A549 (cell line): ENCODE measurements around the gene UBB. TPM values are rescaled to one million over a fixed set of nuclear protein-coding genes. Genes with fewer than 3 reads are reported as not detected.
A peak's percentile ranks its signal among the peaks of the same experiment; 100 is the strongest.

ENCODE experiments used
- ATAC-seq, 2 experiments: fragments of 200-7000 bp in 1 of 2; fragments of >200 bp in 1 of 2; cut with Nextera tagmentation in 1 of 2; cut with Tn5 transposase in 1 of 2; 3 replicates each; pipeline versions ENCODE4 v1.8.0 to v1.9.1; 2018 to 2020; ENCODE audit warnings: mild to moderate bottlenecking in 1 of 2, moderate library complexity in 1 of 2
- CTCF ChIA-PET: fragments of 300-600 bp; sonication (Branson Sonifier 250); formaldehyde crosslinking; extraction: SDS; loops from one replicate; lab custom pipeline; 2021; ENCODE audit warnings: antibody characterized with exemption, inconsistent platforms; lab: Yijun Ruan, JAX
- POLR2A ChIA-PET: fragments of 350-600 bp; formaldehyde crosslinking; extraction: SDS; loops from one replicate; lab custom pipeline; 2021; ENCODE audit warnings: antibody characterized with exemption, inconsistent platforms; lab: Yijun Ruan, JAX
- DNase-seq, 2 experiments: peaks; one replicate each; pipeline versions ENCODE4 v3.0.0 to v3.0.0-alpha.2; 2011 to 2016; ENCODE audit warnings: low read depth in 1 of 2, low spot score in 1 of 2
- FAIRE-seq: peaks from 2 replicates; lab custom pipeline; 2011; peaks lifted over from hg19 to GRCh38; lab: Jason Lieb, UNC
- H3K27ac ChIP-seq, 2 experiments: fragments of >200 bp; sonication (Bioruptor Twin); formaldehyde crosslinking; 3 replicates each; pipeline ENCODE4 v1.5.1; 2016 to 2017
- H3K4me1 ChIP-seq: fragments of >200 bp; sonication (Bioruptor Twin); formaldehyde crosslinking; 3 replicates; pipeline ENCODE4 v1.6.1; 2016
- H3K4me2 ChIP-seq: fragments of >200 bp; sonication (Bioruptor Twin); formaldehyde crosslinking; 3 replicates; pipeline ENCODE4 v1.6.1; 2016
- H3K4me3 ChIP-seq: fragments of >200 bp; sonication (Bioruptor Twin); formaldehyde crosslinking; 3 replicates; pipeline ENCODE4 v1.5.1; 2016
- H3K9me3 ChIP-seq: fragments of >200 bp; sonication (Bioruptor Twin); formaldehyde crosslinking; 3 replicates; pipeline ENCODE4 v1.6.1; 2016
- BHLHE40 ChIP-seq: IDR thresholded peaks from 2 replicates; pipeline ENCODE4 v1.6.1; 2012; ENCODE audit warnings: low read depth, low read length, inconsistent platforms
- CBX8 ChIP-seq: fragments of 200-600 bp; sonication (generic); IDR thresholded peaks from 2 replicates; pipeline ENCODE4 v1.6.1; 2016
- CHD4 ChIP-seq: fragments of 200-600 bp; sonication (generic); IDR thresholded peaks from 2 replicates; pipeline ENCODE4 v1.6.1; 2016; ENCODE audit warnings: antibody characterized with exemption, mild to moderate bottlenecking, borderline replicate concordance
- FOSL2 ChIP-seq, 2 experiments: fragments of 450-650 bp in 1 of 2; fragments of >200 bp in 1 of 2; sonication (Bioruptor Twin) in 1 of 2; formaldehyde crosslinking; IDR thresholded peaks; 2 replicates each; pipeline versions ENCODE4 v1.5.0 to v1.6.1; 2016 to 2020; ENCODE audit warnings: mild to moderate bottlenecking in 1 of 2, moderate library complexity in 1 of 2
- HDAC2 ChIP-seq: fragments of 200-600 bp; sonication (generic); IDR thresholded peaks from 2 replicates; pipeline ENCODE4 v1.6.1; 2016
- HOXB5 ChIP-seq: fragments of 250-450 bp; sonication (Bioruptor Pico); IDR thresholded peaks from 2 replicates; pipeline ENCODE4 v1.5.0; 2020; ENCODE audit warnings: mild to moderate bottlenecking, moderate library complexity
- KDM1A ChIP-seq: fragments of 200-600 bp; sonication (generic); IDR thresholded peaks from 2 replicates; pipeline ENCODE4 v1.6.1; 2016; ENCODE audit warnings: low read depth, mild to moderate bottlenecking
- MAFK ChIP-seq: fragments of 450-650 bp; IDR thresholded peaks from 2 replicates; pipeline ENCODE4 v1.6.1; 2014; ENCODE audit not compliant: partially characterized antibody
- NR3C1 ChIP-seq: fragments of >200 bp; sonication (Bioruptor Twin); formaldehyde crosslinking; IDR thresholded peaks from 3 replicates; pipeline ENCODE4 v1.6.1; 2017
- POLR2A ChIP-seq: IDR thresholded peaks from 2 replicates; pipeline ENCODE4 v1.6.1; 2012; ENCODE audit warnings: mild to moderate bottlenecking, low read length
- POLR2AphosphoS2 ChIP-seq: conservative IDR thresholded peaks from 2 replicates; pipeline ENCODE4 v1.6.1; 2012; ENCODE audit warnings: low read length, improper control_type of control experiment, inconsistent platforms
- RCOR1 ChIP-seq: fragments of 150-350 bp; IDR thresholded peaks from 2 replicates; pipeline ENCODE4 v1.6.1; 2014; ENCODE audit warnings: antibody characterized with exemption, low read length, low read depth
- SMC3 ChIP-seq: fragments of >200 bp; sonication (Bioruptor Twin); formaldehyde crosslinking; IDR thresholded peaks from 3 replicates; pipeline ENCODE4 v1.6.1; 2018; ENCODE audit warnings: inconsistent platforms
- TFCP2L1 ChIP-seq: fragments of 250-450 bp; sonication (Bioruptor Pico); IDR thresholded peaks from 2 replicates; pipeline ENCODE4 v1.5.0; 2021; ENCODE audit warnings: mild to moderate bottlenecking
- TP53 ChIP-seq: fragments of 250-450 bp; sonication (Bioruptor Pico); IDR thresholded peaks from 2 replicates; pipeline ENCODE4 v1.5.0; 2021; ENCODE audit warnings: mild to moderate bottlenecking, moderate library complexity
- ZC3H11A ChIP-seq: fragments of 450-650 bp; IDR thresholded peaks from 2 replicates; pipeline ENCODE4 v1.6.1; 2014; ENCODE audit warnings: antibody characterized with exemption, mild to moderate bottlenecking
- ZFP36 ChIP-seq: fragments of 450-650 bp; IDR thresholded peaks from 2 replicates; pipeline ENCODE4 v1.6.1; 2014; ENCODE audit warnings: borderline replicate concordance; ENCODE audit not compliant: partially characterized antibody
- ZSCAN20 ChIP-seq: fragments of 250-450 bp; sonication (Bioruptor Pico); IDR thresholded peaks from 2 replicates; pipeline ENCODE4 v1.8.0; 2022; ENCODE audit warnings: mild to moderate bottlenecking, moderate library complexity
- WGBS: methylation state at CpG from one replicate; pipeline ENCODE4 v1.1.6; 2017; ENCODE audit errors: missing lambda C conversion rate; 5-methylcytosine and 5-hydroxymethylcytosine counted together
- polyA plus RNA-seq, 4 experiments: library from polyadenylated mRNA; depleted of rRNA in 3 of 4; stranded (reverse); fragments of >200 nt; fragmentation: RNase III in 1 of 4; extraction: RNeasy Plus Mini Kit Qiagen cat#74134 plus additional on column Dnase treatment in 1 of 4; gene quantifications; 2 replicates in 3 of 4; 3 replicates in 1 of 4; pipeline ENCODE4 v1.2.3, GENCODE V29; 2011 to 2017
- TF ChIP-seq, protein P1 (sequence below): fragments of 200-600 bp; sonication (generic); IDR thresholded peaks from 2 replicates; pipeline ENCODE4 v1.6.1; 2016; ENCODE audit warnings: antibody characterized with exemption, mild to moderate bottlenecking, moderate library complexity
- TF ChIP-seq, protein P2 (sequence below): IDR thresholded peaks from 2 replicates; pipeline ENCODE4 v1.6.1; 2012; ENCODE audit warnings: low read depth, borderline replicate concordance

The UBB gene
- polyA plus RNA-seq, 2 of the 4 experiments (the other 2 are of a cell fraction) = 2,404 to 2,851 TPM

DNA sequence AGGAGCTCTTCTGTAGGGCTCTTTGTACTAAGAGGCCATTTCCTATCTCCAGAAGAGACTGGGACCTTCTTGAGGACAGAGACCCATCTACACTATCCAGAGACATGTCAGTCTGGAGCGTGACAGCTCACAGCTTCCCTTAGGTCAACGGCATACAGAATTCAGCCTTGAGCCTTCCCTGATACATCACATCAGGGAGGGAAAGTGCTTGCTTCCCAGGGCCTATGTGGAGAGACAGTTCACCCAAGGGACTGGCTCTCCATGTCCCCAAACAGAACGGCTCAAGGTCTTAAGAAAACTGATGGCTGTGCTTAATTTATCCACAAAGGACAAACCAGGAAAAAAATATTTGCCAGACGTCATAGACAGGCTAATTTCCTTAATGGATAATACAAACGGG is 35.3 kb upstream of the UBB start:
- Histone ChIP-seq H3K9me3 (no peaks in the 10 kb centered on the region), H3K4me2 (no peak overlapping the region), H3K4me1 (peaks cover 9% of the 10 kb centered on the region; the same call in 2 of the 3 replicates), H3K27ac (no peak overlapping the region), H3K4me3 (no peak overlapping the region)
- FAIRE-seq (no peak), ATAC-seq (no peak), DNase-seq (no peak)
- WGBS = 85% methylated on average over 5 of the region's 5 CpGs
- CTCF ChIA-PET = interaction anchor here (1.0 to 10.4 kb wide), 6 partner anchors 6 to 60 kb away, joined by 3 to 85 read pairs (median 6); partner anchors contain the start of gene CENPV
- TF ChIP-seq CHD4 (no peak), TFCP2L1 (CRISPR knock-in tag) (0 out of 2 replicates have a peak, but pooled peaks have one; percentile 28), CBX8 (no peak), ZFP36 (no peak), FOSL2 (IDR thresholded peaks at IDR 0.05) (no peak), FOSL2 (CRISPR knock-in tag; IDR thresholded peaks at IDR 0.05) (no peak)
- POLR2A ChIA-PET = no interaction called here

DNA sequence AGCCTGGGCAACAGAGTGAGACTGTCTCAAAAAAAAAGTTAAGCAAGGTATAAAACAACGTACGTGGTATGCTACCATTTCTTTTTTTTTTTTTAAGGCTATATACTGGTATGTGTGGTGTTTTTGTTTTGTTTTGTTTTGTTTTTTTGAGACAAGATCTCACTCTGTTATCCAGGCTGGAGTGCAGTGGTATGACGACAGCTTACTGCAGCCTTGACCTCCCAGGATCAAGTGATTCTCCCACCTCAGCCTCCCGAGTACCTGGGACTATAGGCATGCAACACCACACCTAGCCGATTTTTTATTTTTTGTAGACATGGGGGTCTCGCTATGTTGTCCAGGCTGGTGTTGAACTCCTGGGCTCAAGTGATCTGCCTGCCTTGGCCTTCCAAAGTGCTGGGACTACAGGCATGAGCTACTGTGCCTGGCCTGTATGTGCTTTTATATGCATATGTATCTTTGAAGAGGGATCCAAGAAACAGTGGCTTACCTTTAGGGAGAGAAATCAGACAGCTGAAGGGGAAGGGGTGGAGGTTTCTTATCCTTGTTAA is 34.1 kb upstream of the UBB start:
- WGBS = 92% methylated on average over 6 of the region's 6 CpGs
- no peaks in the 10 kb centered on the region for H3K9me3 ChIP-seq
- no peak overlapping the region for H3K4me3 ChIP-seq
- H3K27ac ChIP-seq = no peak overlapping the region
- 0 out of 2 replicates have a peak, but pooled peaks have one; percentile 43 for TF ChIP-seq TP53 (CRISPR knock-in tag)
- no peak for TF ChIP-seq NR3C1
- ATAC-seq = no peak
- H3K4me1 ChIP-seq = peaks cover 12% of the 10 kb centered on the region
- ChIA-PET CTCF (interaction anchor here (1.0 to 8.6 kb wide), 5 partner anchors 13 to 61 kb away, joined by 3 to 100 read pairs (median 6); no protein-coding TSS in a partner anchor), POLR2A (interaction anchor here (0.9 kb wide), 1 partner anchor 13 kb away, joined by 3 read pairs; no protein-coding TSS in a partner anchor)
- no peak for FAIRE-seq
- no peak for DNase-seq
- H3K4me2 ChIP-seq = no peak overlapping the region

DNA sequence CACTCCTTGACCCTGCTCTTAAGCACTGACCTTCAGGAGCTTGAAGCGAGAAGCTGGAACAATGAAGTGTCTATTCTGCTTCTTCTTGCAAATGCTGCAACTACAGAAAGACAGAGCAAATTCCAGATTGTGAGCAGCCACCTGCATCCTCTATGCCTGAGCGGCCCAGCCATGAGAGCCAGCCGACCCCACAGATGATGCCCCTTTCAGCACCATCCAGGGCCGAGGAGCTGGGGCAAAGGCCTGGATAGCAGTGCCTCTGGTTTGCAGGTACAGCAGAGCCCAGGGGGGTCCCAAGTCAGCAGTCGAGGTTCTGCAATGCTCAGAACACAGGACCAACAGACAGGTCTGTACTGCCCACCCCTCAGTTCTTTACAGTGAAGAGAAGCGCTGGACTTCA is 32.3 kb upstream of the UBB start:
- Histone ChIP-seq H3K4me2 (no peak overlapping the region), H3K4me3 (no peak overlapping the region), H3K9me3 (no peaks in the 10 kb centered on the region), H3K27ac (no peak overlapping the region), H3K4me1 (peaks cover 12% of the 10 kb centered on the region)
- FAIRE-seq = no peak
- 94% methylated on average over 6 of the region's 6 CpGs for WGBS
- ChIA-PET CTCF (interaction anchor here (0.8 to 9.4 kb wide), 6 partner anchors 16 to 65 kb away, joined by 3 to 163 read pairs (median 13); no protein-coding TSS in a partner anchor), POLR2A (interaction anchor here (0.8 to 1.3 kb wide), 2 partner anchors 32 to 62 kb away, joined by 4 to 6 read pairs; partner anchors contain the start of gene UBB)
- DNase-seq = no peak
- ATAC-seq = no peak
- TF ChIP-seq, protein P1, sequence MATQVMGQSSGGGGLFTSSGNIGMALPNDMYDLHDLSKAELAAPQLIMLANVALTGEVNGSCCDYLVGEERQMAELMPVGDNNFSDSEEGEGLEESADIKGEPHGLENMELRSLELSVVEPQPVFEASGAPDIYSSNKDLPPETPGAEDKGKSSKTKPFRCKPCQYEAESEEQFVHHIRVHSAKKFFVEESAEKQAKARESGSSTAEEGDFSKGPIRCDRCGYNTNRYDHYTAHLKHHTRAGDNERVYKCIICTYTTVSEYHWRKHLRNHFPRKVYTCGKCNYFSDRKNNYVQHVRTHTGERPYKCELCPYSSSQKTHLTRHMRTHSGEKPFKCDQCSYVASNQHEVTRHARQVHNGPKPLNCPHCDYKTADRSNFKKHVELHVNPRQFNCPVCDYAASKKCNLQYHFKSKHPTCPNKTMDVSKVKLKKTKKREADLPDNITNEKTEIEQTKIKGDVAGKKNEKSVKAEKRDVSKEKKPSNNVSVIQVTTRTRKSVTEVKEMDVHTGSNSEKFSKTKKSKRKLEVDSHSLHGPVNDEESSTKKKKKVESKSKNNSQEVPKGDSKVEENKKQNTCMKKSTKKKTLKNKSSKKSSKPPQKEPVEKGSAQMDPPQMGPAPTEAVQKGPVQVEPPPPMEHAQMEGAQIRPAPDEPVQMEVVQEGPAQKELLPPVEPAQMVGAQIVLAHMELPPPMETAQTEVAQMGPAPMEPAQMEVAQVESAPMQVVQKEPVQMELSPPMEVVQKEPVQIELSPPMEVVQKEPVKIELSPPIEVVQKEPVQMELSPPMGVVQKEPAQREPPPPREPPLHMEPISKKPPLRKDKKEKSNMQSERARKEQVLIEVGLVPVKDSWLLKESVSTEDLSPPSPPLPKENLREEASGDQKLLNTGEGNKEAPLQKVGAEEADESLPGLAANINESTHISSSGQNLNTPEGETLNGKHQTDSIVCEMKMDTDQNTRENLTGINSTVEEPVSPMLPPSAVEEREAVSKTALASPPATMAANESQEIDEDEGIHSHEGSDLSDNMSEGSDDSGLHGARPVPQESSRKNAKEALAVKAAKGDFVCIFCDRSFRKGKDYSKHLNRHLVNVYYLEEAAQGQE = no peak

DNA sequence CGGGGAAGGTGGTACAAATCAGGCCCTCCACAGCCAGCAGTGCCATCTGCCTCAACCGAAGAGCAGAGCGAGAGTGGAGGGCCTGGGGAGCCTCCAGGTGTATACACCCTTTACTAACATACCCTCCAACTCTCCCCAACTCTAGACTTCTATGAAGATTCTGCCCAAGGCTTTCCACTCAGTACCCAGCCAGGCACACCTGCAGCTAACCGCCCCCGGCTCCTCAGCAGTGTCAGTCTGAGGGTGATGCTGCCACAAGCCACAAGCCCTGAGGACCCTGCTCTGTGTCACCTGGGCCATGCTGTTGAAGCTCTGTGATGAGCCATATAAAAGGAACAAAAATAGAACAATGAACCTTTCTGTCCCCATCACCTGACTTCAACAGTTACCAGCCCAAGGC is 31.5 kb upstream of the UBB start:
- no peak for ATAC-seq
- H3K9me3 ChIP-seq = no peaks in the 10 kb centered on the region
- H3K4me3 ChIP-seq = no peak overlapping the region
- POLR2A ChIA-PET = interaction anchor here (0.8 to 4.6 kb wide), 3 partner anchors 60 to 89 kb away, joined by 3 to 24 read pairs (median 6); no protein-coding TSS in a partner anchor
- DNase-seq = no peak
- CTCF ChIA-PET = interaction anchor here (0.7 to 9.4 kb wide), 9 partner anchors 15 to 179 kb away, joined by 3 to 163 read pairs (median 6); no protein-coding TSS in a partner anchor
- no peak overlapping the region for H3K4me2 ChIP-seq
- no peak overlapping the region for H3K27ac ChIP-seq
- H3K4me1 ChIP-seq = peaks cover 12% of the 10 kb centered on the region
- 93% methylated on average over 5 of the region's 5 CpGs for WGBS
- no peak for TF ChIP-seq BHLHE40
- no peak for TF ChIP-seq ZC3H11A
- no peak for TF ChIP-seq POLR2AphosphoS2
- no peak for TF ChIP-seq NR3C1
- TF ChIP-seq, protein P2, sequence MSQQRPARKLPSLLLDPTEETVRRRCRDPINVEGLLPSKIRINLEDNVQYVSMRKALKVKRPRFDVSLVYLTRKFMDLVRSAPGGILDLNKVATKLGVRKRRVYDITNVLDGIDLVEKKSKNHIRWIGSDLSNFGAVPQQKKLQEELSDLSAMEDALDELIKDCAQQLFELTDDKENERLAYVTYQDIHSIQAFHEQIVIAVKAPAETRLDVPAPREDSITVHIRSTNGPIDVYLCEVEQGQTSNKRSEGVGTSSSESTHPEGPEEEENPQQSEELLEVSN = no peak
- TF ChIP-seq ZFP36 = no peak
- no peak for TF ChIP-seq CHD4
- TF ChIP-seq KDM1A = no peak
- TF ChIP-seq, protein P1 = no peak
- no peak for TF ChIP-seq RCOR1
- no peak for TF ChIP-seq HOXB5 (CRISPR knock-in tag)
- TF ChIP-seq ZSCAN20 (CRISPR knock-in tag) = no peak
- TF ChIP-seq POLR2A = no peak
- no peak for TF ChIP-seq HDAC2
- no peak for TF ChIP-seq MAFK
- no peak for TF ChIP-seq SMC3
- no peak for FAIRE-seq
